Chondrocyte (in vitro differentiated cells): ENCODE measurements around the gene ATP9A. TPM values are rescaled to one million over a fixed set of nuclear protein-coding genes. Genes with fewer than 3 reads are reported as not detected.

Experiments used
- DNase-seq: peaks from one replicate; pipeline ENCODE4 v3.0.0; 2021; ENCODE audit warnings: mixed read lengths, low spot score
- H3K27ac Mint-ChIP-seq: one replicate; pipeline ENCODE4 v1.8.0; 2021; ENCODE audit warnings: mild to moderate bottlenecking, moderate library complexity, mixed read lengths; ENCODE audit not compliant: unreplicated experiment
- H3K27me3 Mint-ChIP-seq: 2 replicates; pipeline ENCODE4 v1.8.0; 2021; ENCODE audit warnings: low read depth, mixed read lengths
- H3K36me3 Mint-ChIP-seq: 2 replicates; pipeline ENCODE4 v1.8.0; 2021; ENCODE audit warnings: low read depth, mixed read lengths
- H3K4me1 Mint-ChIP-seq: 2 replicates; pipeline ENCODE4 v1.8.0; 2021; ENCODE audit warnings: low read depth, mild to moderate bottlenecking, mixed read lengths
- H3K4me3 Mint-ChIP-seq: one replicate; pipeline ENCODE4 v1.8.0; 2021; ENCODE audit warnings: mild to moderate bottlenecking, moderate library complexity, mixed read lengths; ENCODE audit not compliant: unreplicated experiment
- H3K9me3 Mint-ChIP-seq: 2 replicates; pipeline ENCODE4 v1.8.0; 2021; ENCODE audit warnings: low read depth, mixed read lengths
- CTCF ChIP-seq: fragments of 200-600 bp; sonication (generic); IDR thresholded peaks from 2 replicates; pipeline ENCODE4 v1.5.0; 2021; ENCODE audit warnings: antibody characterized with exemption, mild to moderate bottlenecking, moderate library complexity
- total RNA-seq: library from RNA; stranded (reverse); gene quantifications from 3 replicates; pipeline ENCODE4 v1.2.1, GENCODE V29; 2021

Gene ATP9A
- total RNA-seq, 1 donor from 2014 or later: 43.1 TPM

- no peak for DNase-seq
- H3K27ac Mint-ChIP-seq: no peak overlapping the region
- no peak overlapping the region for H3K4me3 Mint-ChIP-seq
- no peak for TF ChIP-seq CTCF
- peaks cover 30% of the 10 kb centered on the region for H3K36me3 Mint-ChIP-seq
- H3K27me3 Mint-ChIP-seq: no peaks in the 10 kb centered on the region
- H3K9me3 Mint-ChIP-seq: no peaks in the 10 kb centered on the region
- no peaks in the 10 kb centered on the region for H3K4me1 Mint-ChIP-seq
Measured at GRCh38 chr20:51622004-51622874, 146.0 kb downstream of the ATP9A start.

GRCh38 chr20:51620432-51620831, 147.8 kb downstream of the ATP9A start:
- H3K9me3 Mint-ChIP-seq: no peaks in the 10 kb centered on the region
- peaks cover 23% of the 10 kb centered on the region for H3K36me3 Mint-ChIP-seq
- no peak overlapping the region for H3K4me3 Mint-ChIP-seq
- no peak for TF ChIP-seq CTCF
- no peak overlapping the region for H3K27ac Mint-ChIP-seq
- DNase-seq: no peak
- no peaks in the 10 kb centered on the region for H3K27me3 Mint-ChIP-seq
- H3K4me1 Mint-ChIP-seq: no peaks in the 10 kb centered on the region

GRCh38 chr20:51616060-51616459, 152.1 kb downstream of the ATP9A start:
- peak; percentile 44 for TF ChIP-seq CTCF
- H3K4me1 Mint-ChIP-seq: no peaks in the 10 kb centered on the region
- H3K27me3 Mint-ChIP-seq: no peaks in the 10 kb centered on the region
- no peak for DNase-seq
- H3K4me3 Mint-ChIP-seq: no peak overlapping the region
- H3K27ac Mint-ChIP-seq: no peak overlapping the region
- H3K36me3 Mint-ChIP-seq: peaks cover 32% of the 10 kb centered on the region
- no peaks in the 10 kb centered on the region for H3K9me3 Mint-ChIP-seq

GRCh38 chr20:51614687-51615086, 153.5 kb downstream of the ATP9A start:
- no peaks in the 10 kb centered on the region for H3K4me1 Mint-ChIP-seq
- TF ChIP-seq CTCF: no peak
- no peaks in the 10 kb centered on the region for H3K9me3 Mint-ChIP-seq
- H3K27ac Mint-ChIP-seq: no peak overlapping the region
- no peaks in the 10 kb centered on the region for H3K27me3 Mint-ChIP-seq
- no peak for DNase-seq
- no peak overlapping the region for H3K4me3 Mint-ChIP-seq
- peaks cover 35% of the 10 kb centered on the region for H3K36me3 Mint-ChIP-seq

GRCh38 chr20:51613580-51613979, 154.6 kb downstream of the ATP9A start:
- no peaks in the 10 kb centered on the region for H3K4me1 Mint-ChIP-seq
- no peak for TF ChIP-seq CTCF
- DNase-seq: no peak
- no peaks in the 10 kb centered on the region for H3K9me3 Mint-ChIP-seq
- H3K36me3 Mint-ChIP-seq: peaks cover 39% of the 10 kb centered on the region
- no peak overlapping the region for H3K4me3 Mint-ChIP-seq
- no peak overlapping the region for H3K27ac Mint-ChIP-seq
- no peaks in the 10 kb centered on the region for H3K27me3 Mint-ChIP-seq
